ENCODE data around the gene GKAP1.
"Not testable (repeated sequence)": the region's sequence is repeated elsewhere in the genome, so short reads cannot be mapped to it uniquely, and the experiment has no call there.

Gene GKAP1

DNA sequence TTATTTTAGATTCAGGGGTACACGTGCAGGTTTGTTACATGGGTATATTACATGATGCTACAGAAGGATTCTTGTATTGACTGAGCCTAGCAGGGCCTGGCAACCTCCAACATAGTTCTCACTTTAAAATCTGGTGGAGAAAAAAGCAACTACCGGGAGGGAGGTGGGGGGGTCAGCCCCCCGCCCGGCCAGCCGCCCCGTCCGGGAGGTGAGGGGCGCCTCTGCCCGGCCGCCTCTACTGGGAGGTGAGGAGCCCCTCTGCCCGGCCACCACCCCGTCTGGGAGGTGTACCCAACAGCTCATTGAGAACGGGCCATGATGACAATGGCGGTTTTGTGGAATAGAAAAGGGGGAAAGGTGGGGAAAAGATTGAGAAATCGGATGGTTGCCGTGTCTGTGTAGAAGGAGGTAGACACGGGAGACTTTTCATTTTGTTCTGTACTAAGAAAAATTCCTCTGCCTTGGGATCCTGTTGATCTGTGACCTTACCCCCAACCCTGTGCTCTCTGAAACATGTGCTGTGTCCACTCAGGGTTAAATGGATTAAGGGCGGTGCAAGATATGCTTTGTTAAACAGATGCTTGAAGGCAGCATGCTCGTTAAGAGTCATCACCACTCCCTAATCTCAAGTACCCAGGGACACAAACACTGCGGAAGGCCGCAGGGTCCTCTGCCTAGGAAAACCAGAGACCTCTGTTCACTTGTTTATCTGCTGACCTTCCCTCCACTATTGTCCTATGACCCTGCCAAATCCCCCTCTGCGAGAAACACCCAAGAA, 88.8 kb downstream of the GKAP1 start:
- not testable (repeated sequence) for FAIRE-seq

DNA sequence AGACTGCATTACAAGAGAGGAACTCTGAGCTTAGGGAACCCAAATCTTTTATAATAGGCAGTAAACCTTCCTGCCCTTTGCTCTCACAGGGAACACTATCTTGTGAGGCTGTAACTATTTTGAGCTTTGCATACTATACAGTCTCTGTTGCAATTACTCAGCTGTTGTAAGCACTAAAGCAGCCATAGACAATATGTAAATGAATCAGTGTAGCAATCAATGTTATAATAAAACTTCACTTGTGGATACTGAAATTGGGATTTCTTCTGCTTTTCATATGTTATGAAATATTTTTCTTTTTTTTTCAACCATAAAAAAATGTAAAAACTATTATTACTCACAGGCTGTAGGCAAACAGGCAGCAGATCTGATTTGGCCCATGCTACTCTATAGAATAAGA, 93.1 kb downstream of the GKAP1 start:
- no peak for FAIRE-seq

DNA sequence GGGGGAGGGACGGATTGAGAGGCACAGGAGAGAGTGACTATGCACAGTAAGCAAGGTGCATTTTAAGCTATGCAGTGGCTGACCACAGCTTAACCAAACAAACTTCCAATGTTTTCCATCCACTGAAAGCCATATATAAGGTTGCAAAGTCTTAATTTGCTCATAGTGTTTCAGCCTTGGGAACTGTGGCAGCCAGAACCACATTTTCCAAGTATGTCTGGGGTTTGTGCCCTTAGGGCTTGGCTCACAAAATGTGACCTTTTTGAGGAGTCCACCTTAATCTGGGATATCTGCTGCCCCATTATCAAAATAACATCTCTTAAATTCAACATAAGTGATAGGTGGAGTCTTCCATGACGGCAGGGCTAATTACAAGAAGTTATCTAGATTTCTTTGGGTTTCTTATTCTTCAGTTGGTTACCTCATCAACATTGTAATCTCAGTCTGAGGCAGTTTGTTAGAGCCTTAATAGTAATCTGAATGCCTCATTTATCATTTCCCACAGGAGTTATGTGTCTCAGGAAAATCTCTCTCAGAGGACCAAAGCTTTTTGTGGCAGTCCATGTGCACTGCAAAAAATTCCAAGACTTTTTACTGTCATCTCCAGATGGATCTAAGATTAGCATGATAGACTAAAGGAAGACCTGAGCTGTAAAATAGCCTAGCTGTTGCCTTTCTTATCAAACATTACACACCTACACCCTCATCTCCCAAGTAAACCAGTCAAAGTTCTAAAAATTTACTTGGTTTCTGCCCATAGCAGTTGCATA, 94.7 kb downstream of the GKAP1 start:
- no peak for FAIRE-seq

DNA sequence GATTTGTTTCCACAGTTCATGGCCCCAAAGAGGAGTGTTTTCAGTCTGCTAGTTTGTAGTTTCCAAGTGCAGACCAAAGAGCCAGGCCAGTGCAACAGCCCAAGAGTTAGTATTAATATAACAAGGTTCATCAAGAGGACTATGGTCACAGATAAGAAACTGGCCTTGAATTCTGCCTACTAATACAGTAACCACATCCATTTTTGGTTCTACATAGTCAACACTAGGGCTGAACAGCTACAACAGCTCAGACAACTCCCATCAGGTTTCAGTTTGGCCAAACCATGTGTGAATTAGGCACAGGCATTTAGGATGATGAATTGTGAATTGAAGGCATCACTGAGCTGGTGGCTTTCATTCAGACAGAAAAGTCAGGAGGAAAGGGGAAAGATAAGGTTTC, 96.1 kb downstream of the GKAP1 start:
- FAIRE-seq: no peak

DNA sequence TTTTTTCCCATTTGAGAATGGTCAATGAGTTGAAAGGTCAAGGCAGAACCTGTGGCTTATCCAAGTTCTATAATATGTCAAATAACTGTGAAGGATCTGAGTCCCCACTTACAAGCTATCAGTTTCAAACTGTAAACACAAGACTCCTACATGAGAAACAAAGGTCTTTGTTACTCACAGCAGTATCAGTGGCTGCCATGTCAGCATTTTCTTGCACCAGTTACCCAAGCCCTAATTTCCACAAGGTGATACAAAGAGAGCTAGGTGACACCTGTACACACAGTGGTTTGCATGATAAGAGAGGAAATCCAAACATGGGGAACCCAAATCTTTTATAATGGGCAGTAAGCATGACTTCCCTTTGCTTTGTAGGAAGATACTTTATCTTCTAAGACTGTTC, 101.8 kb downstream of the GKAP1 start:
- no peak for FAIRE-seq

DNA sequence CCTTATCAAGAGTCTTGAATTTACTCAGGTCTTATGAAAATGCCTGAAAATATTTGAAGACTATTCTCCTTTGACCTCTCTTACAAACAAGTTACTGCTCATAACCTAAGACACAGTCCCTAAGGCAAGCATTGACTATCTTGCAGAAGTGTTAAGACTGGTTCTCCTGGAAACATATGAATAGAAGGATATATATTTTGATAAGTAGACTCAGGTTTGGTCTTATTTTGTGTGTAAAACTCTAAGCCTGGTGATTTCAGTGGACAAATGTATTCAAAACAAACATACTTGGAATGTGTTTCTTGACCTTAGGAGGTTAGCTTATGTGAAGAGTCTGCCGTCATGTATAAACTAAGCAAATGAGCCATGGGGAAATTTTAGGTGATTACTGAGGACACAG, 102.3 kb downstream of the GKAP1 start:
- FAIRE-seq: no peak

DNA sequence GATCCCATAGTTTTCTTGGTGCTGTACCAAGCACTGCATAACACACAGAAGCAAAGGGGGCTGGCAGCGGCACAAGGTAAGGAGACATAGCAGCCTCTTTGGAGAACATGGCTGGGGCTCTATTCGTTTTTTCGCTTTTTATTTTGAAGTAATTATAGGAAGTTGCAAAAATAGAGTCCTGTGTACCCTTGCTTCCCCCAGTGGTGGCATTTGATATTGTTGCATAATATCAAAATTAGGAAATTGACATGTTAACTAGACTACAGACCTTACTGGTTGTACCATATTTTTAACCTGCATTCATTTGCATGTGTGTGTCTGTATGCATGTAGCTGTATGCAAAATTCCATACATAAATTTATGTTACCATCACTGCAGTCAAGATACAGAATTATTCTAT, 103.2 kb downstream of the GKAP1 start:
- FAIRE-seq: no peak

DNA sequence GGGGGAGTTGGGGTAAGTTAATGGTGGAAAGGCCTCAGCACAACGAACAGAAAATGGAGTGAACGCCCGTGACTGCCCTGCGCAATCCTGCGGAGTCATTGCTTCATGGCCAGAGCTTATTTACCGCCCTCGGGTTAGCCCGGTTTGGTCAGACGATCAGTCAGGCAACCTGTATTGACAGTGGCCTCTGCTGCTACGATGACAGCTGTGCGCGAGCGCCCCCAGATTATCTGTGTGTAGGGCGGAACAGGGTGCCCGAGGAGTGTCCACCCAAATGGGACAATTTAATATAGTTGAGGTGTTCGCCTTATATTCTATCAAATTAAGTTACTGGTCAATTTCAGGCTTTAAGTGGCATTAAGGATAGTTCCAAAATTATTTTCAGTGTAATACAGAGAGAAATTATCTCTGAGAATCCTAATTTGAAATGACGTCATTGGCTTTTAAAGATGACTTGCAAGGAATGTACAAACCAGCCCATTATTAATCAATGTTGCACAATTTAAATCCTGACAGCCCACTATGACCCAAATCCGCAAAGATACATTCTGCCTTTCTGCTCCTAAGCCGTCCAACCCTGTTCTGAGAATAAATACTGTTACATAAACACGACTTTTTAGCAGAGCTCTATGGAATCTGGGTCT, 108.9 kb downstream of the GKAP1 start:
- FAIRE-seq: no peak

DNA sequence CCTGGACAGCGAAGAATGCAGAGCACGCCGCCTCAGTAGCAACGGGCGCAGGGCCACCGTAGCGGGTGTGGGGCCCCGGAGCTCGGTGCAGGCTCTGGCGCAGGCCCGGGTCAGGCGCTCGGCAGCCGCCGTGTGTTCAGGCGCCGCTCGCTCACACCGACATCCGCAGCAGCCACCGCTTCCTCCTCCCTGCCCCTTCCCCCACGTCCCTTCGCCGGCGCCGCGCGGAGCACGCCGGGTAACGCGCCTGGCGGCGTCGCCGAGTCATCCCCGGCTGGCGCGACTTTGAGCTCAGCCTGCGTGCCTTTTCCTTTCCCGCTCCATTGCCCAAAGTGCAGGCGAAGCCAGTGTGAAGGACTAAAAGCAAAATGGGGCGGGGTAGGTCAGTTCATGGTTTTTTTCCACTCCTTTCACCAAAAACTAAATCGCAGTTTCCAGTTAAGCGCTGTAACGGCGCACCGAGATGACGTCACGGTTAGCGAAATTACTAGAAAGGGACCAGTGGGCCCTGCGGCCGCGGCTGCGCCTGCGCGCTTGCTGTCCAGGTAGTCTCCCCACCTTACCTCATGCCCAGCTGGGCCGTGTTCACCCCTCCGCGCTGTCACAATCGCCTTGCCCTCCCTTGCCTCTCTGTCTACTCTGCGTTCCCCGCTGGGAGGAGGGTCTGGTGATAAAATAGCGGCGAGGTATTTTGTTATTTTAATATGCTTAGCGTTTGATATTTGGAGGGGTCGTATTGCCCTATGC, 109.6 kb downstream of the GKAP1 start, which contains the start of gene UBQLN1:
UBQLN1 (minus strand) TSS at position 191 of the 747 bp plus-strand sequence. CDS start 279 bp downstream, outside the sequence.
- no peak for FAIRE-seq

DNA sequence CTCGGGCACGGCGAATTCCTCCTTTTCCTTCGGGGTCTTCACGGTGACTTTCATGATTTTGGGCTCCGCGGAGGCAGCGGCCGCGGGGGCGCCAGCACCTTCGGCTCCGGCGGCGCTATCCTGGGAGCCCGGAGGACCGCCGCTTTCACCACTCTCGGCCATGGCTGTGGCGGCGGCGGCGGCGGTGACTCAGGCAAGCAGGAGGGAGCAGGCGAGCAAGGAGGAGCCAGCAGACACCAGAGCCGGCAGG, 110.1 kb downstream of the GKAP1 start:
- FAIRE-seq: no peak

DNA sequence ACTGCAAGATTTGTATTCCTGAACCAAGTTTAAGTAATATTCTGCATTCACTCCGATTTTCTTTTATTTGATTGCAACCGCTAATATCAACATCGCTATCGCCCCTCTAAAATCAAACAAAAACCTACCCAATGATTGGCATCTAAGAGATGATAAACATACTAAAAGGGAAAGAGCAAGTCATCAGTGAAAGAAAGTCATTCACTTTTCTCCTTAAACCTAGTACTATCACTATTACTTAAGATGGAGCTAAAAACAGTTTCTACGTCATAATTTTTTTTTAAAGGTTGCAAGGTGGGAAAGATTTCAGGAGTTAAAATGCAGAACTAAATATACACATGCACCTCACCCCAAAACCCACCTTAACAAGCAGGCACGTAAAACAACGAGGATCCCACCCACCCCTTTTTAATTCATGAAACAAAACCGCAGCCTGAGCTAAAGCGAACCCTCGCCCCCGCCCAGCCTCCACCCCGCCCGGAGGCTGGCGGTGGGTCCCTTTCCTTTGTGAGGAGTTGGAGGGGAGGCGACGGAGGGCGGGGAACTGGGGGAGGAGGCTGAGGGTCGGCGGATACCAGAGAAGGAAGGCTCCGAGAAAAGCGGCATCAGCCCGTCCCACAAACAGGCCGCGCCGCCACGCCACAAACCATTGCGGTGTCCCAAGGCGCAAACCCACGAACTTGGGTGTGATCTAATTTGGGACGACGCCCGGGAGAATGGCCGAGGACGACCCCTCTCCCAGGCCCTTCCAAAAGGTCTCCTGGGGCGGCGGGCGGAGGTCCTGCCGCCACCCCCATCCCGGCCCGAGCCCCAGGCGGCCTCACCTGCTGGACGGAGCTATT, 110.7 kb downstream of the GKAP1 start:
- no peak for FAIRE-seq

DNA sequence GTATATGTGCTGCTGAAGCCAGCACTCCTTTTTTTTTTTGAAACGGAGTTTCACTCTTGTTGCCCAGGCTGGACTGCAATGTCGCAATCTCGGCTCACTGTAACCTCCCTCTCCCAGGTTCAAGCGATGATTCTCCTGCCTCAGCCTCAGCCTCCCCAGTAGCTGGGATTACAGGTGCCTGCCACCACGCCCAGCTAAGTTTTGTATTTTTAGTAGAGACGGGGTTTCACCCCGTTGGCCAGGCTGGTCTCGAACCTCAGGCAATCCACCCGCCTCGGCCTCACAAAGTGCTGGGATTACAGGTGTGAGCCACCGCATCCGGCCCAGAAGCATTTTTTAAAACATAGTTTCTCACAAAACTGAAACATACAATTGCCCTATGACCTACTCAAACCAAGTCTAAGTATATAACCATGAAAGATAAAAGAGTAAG, 112.3 kb downstream of the GKAP1 start:
- FAIRE-seq: not testable (repeated sequence)

DNA sequence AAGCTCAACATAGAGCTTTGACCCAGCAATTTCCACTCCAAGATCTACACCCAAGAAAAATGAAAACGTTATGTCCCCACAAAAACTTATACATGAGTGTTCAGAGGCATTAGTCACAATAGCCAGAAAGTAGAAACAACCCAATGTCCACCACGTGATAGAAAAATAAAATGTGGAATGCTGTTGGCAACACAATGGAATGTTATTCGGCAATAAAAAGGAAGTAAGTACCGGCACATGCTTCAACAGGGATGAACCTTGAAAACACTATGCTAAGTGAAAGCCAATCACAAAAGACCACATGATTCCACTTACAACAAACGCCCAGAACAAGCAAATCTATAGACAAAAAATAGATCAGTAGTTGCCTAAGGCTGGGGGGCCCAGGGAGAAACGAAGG, 115.8 kb downstream of the GKAP1 start:
- FAIRE-seq: no peak

DNA sequence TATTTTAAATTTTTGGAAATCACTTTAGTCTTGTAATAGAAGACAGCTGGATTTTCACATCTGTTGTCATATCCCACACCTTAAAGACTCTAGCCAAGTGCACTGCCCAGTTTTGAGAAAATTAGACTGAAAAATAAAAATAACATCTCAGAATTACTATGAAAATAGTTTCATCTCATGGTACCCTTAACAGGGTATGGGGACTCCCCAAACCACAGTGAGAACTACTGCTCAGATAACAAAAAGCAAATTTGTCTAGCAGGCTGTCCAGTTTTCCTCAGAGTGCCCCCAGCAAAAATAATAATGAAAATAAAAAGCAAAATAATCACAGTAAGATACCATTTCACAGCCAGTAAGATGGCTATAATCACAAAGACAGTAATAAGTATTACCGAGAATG, 116.3 kb downstream of the GKAP1 start:
- no peak for FAIRE-seq

DNA sequence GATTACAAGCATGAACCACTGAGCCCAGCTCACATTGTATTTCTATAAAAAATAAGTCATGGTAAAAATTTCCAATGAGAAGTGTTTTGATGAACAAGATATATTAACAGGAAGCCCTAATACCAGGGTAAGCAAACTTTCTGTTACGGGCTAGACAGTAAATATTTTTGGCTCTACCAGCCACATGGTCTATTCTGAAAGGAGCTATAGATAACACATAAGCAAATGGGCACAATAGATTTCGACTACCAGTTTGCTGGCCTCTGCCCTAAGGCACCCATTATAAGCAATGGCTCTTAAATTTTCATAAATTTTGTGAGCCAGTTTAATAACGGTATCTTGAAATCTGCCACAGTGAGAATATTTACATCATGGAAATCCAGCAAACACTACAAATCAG, 118.0 kb downstream of the GKAP1 start:
- no peak for FAIRE-seq

DNA sequence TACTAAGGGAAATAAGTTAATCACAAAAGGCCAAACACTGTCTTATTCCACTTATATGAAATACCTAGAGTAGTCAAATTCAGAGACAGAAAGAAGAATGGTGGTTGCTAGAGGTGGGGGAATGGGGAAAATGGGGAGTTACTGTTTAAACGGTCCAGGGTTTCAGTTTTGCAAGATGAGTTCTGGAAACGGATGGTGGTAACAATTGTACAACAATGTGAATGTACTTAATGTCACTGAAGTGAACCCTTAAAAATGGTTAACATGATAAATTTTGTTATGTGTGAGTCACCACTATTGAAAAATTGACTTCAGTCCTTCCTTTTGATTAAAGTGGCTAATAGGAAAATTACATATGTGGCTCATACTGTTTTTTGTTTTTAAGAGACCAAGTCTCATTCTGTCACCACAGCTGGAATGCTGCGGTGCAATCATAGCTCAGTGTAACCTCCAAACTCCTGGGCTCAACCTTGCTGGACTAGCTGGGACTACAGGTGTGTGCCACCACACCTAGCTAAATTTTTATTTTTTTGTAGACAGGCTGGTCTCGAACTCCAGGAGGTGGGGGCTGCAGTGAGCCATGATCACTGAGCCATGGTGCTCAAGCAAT, 118.5 kb downstream of the GKAP1 start:
- FAIRE-seq: no peak

DNA sequence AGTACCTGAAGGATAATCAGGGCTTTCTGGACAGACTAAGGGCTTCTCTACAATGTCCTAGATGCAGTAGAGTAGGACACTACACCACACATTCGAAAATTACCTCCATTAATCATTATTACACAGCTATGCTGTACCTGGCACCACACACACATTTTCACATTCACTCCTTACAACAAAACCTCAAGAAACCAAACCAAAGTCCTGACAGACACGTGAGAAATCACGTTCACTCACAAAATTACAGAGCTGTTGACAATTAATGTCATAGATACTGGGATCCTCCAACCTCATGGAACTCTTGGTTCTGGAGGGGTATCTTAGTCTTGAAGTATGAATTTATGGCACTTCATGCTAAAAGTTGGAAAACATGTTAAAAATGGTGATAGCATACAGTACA, 126.1 kb downstream of the GKAP1 start:
- FAIRE-seq: no peak

All from TTC549 (cell line).